ENCODE results near the gene TSSK1B. TPM values are rescaled to one million over a fixed set of nuclear protein-coding genes. Genes with fewer than 3 reads are reported as not detected.
"Not testable (repeated sequence)": the region's sequence is repeated elsewhere in the genome, so short reads cannot be mapped to it uniquely, and the experiment has no call there.

The TSSK1B gene
- under 1 TPM in 1 of 4 donors, not detected in 3; 0.35 TPM for total RNA-seq

- intact Hi-C loops (cut with DNase I; ENCODE audit: low total_unique reads), result no loop called here
- TF ChIP-seq POLR2A (IDR thresholded peaks at IDR 0.05), result no peak
- Histone ChIP-seq H3K9me3 (no peaks in the 10 kb centered on the region), H3K4me3 (no peak within 1 kb of the TSS), H3K4me1 (no peaks in the 10 kb centered on the region), H3K27me3 (no peaks in the 10 kb centered on the region), H3K27ac (no peak within 1 kb of the TSS), H3K36me3 (no peaks in the 10 kb centered on the region)
- DNase-seq, result no peak
Observed at GRCh38 chr5:113434889-113435288, at the start of gene TSSK1B. TSS of gene TSSK1B (minus strand) at chr5:113434989. CDS start at chr5:113434839, 150 bp downstream.

GRCh38 chr5:113480243-113480642 lies 45.5 kb upstream of the TSSK1B start:
- Histone ChIP-seq H3K4me3 (no peak overlapping the region), H3K27ac (no peak overlapping the region), H3K36me3 (no peaks in the 10 kb centered on the region), H3K4me1 (no peaks in the 10 kb centered on the region), H3K9me3 (no peaks in the 10 kb centered on the region), H3K27me3 (no peaks in the 10 kb centered on the region)
- intact Hi-C loops (cut with DNase I; ENCODE audit: low total_unique reads), result no loop called here
- TF ChIP-seq POLR2A (IDR thresholded peaks at IDR 0.05) (no peak), CTCF (IDR thresholded peaks at IDR 0.05) (no peak)
- no peak for DNase-seq

- intact Hi-C loops (cut with DNase I; ENCODE audit: low total_unique reads), result no loop called here
- Histone ChIP-seq H3K36me3 (no peaks in the 10 kb centered on the region), H3K27ac (no peak overlapping the region), H3K4me1 (no peaks in the 10 kb centered on the region), H3K9me3 (no peaks in the 10 kb centered on the region), H3K4me3 (no peak overlapping the region), H3K27me3 (no peaks in the 10 kb centered on the region)
- TF ChIP-seq CTCF (IDR thresholded peaks at IDR 0.05), result no peak
- no peak for TF ChIP-seq POLR2A (IDR thresholded peaks at IDR 0.05)
- no peak for DNase-seq
Observed at GRCh38 chr5:113478691-113479090, 43.9 kb upstream of the TSSK1B start.

GRCh38 chr5:113474100-113474728 lies 39.4 kb upstream of the TSSK1B start:
- Histone ChIP-seq H3K9me3 (no peaks in the 10 kb centered on the region), H3K27ac (no peak overlapping the region), H3K4me3 (no peak overlapping the region), H3K4me1 (no peaks in the 10 kb centered on the region), H3K27me3 (no peaks in the 10 kb centered on the region), H3K36me3 (no peaks in the 10 kb centered on the region)
- no peak for DNase-seq
- TF ChIP-seq CTCF (IDR thresholded peaks at IDR 0.05), result no peak
- no peak for TF ChIP-seq POLR2A (IDR thresholded peaks at IDR 0.05)
- intact Hi-C loops (cut with DNase I; ENCODE audit: low total_unique reads), result no loop called here

- Histone ChIP-seq H3K9me3 (no peaks in the 10 kb centered on the region), H3K27me3 (no peaks in the 10 kb centered on the region), H3K4me1 (no peaks in the 10 kb centered on the region), H3K4me3 (no peak overlapping the region), H3K36me3 (no peaks in the 10 kb centered on the region), H3K27ac (no peak overlapping the region)
- TF ChIP-seq POLR2A (IDR thresholded peaks at IDR 0.05) (no peak), CTCF (IDR thresholded peaks at IDR 0.05) (no peak)
- intact Hi-C loops (cut with DNase I; ENCODE audit: low total_unique reads), result no loop called here
- DNase-seq, result no peak
Observed at GRCh38 chr5:113463032-113463431, 28.2 kb upstream of the TSSK1B start.

GRCh38 chr5:113457106-113457505 lies 22.3 kb upstream of the TSSK1B start:
- H3K27ac ChIP-seq; H3K4me3 ChIP-seq; H3K36me3 ChIP-seq; H3K9me3 ChIP-seq; H3K27me3 ChIP-seq; DNase-seq; intact Hi-C loops (cut with DNase I; ENCODE audit: low total_unique reads); H3K4me1 ChIP-seq: not testable (repeated sequence)
